ENCODE data around the gene ACTR2. TPM values are rescaled to one million over a fixed set of nuclear protein-coding genes. Genes with fewer than 3 reads are reported as not detected.

Gene ACTR2
- total and polyA plus RNA-seq, 2 of the 13 experiments (the other 11 are each of a cell fraction or from before 2014, with no cell fraction given) = 51.2 to 100 TPM

- TF ChIP-seq ZMYM2 (CRISPR knock-in tag; IDR thresholded peaks at IDR 0.05) (no peak), RBM39 (IDR thresholded peaks at IDR 0.05; ENCODE audit: low read depth, low read length, poor library complexity, severe bottlenecking) (no peak), PRDM15 (CRISPR knock-in tag; IDR thresholded peaks at IDR 0.05) (no peak), HCFC1 (IDR thresholded peaks at IDR 0.05; ENCODE audit: low read depth, low read length) (no peak), FOXA3 (CRISPR knock-in tag; IDR thresholded peaks at IDR 0.05) (0 out of 2 replicates have a peak, but pooled peaks have one; percentile 27), ZBTB26 (CRISPR knock-in tag; IDR thresholded peaks at IDR 0.05; ENCODE audit: borderline replicate concordance) (no peak), NFKB2 (CRISPR knock-in tag; IDR thresholded peaks at IDR 0.05; ENCODE audit: borderline replicate concordance) (no peak), ZNF83 (CRISPR knock-in tag; IDR thresholded peaks at IDR 0.05; ENCODE audit: borderline replicate concordance) (no peak), RCOR2 (CRISPR knock-in tag; IDR thresholded peaks at IDR 0.05) (no peak), ZUFSP (CRISPR knock-in tag; IDR thresholded peaks at IDR 0.05; ENCODE audit: borderline replicate concordance) (no peak), KLF13 (CRISPR knock-in tag; IDR thresholded peaks at IDR 0.05) (no peak), KDM5A (IDR thresholded peaks at IDR 0.05; ENCODE audit: borderline replicate concordance, low read length) (no peak), ATF5 (CRISPR knock-in tag; IDR thresholded peaks at IDR 0.05; ENCODE audit: low read depth) (no peak), LCORL (IDR thresholded peaks at IDR 0.05) (no peak), LCORL (CRISPR knock-in tag; IDR thresholded peaks at IDR 0.05) (no peak), STAG1 (CRISPR knock-in tag; IDR thresholded peaks at IDR 0.05) (peak; percentile 97), ZBTB2 (CRISPR knock-in tag; IDR thresholded peaks at IDR 0.05; ENCODE audit: low read depth) (no peak), ZKSCAN1 (IDR thresholded peaks at IDR 0.05; ENCODE audit: low read length) (no peak), ZNF333 (CRISPR knock-in tag; IDR thresholded peaks at IDR 0.05; ENCODE audit: borderline replicate concordance) (no peak)
Observed at GRCh38 chr2:65264821-65265670, 37.4 kb downstream of the ACTR2 start (continued).

Data from HepG2 (cell line).